OCI-LY1 (cell line): ENCODE data around the gene OR5D18.

Source experiments
- H2AFZ ChIP-seq: fragments of 200-600 bp; sonication (generic), shearing (Covaris generic); 2 replicates; pipeline ENCODE4 v1.6.0; 2014; ENCODE audit warnings: antibody characterized with exemption, mild to moderate bottlenecking, low read length
- H3F3A ChIP-seq: fragments of 200-600 bp; sonication (generic), shearing (Covaris generic); 2 replicates; pipeline ENCODE4 v1.6.0; 2014; ENCODE audit warnings: mild to moderate bottlenecking, antibody characterized with exemption, low read length, moderate library complexity; ENCODE audit not compliant: insufficient read depth
- H3K27ac ChIP-seq: fragments of 200-600 bp; sonication (generic); 2 replicates; pipeline ENCODE4 v1.5.1; 2014; ENCODE audit warnings: low read length, mixed run types, mild to moderate bottlenecking, low read depth; ENCODE audit not compliant: poor library complexity, severe bottlenecking
- H3K27me3 ChIP-seq: fragments of 200-600 bp; sonication (generic); 2 replicates; pipeline ENCODE4 v1.6.0; 2014; ENCODE audit warnings: antibody characterized with exemption, mild to moderate bottlenecking, low read length, moderate library complexity; ENCODE audit not compliant: insufficient read depth
- H3K36me3 ChIP-seq: fragments of 200-600 bp; sonication (generic); 2 replicates; pipeline ENCODE4 v1.6.1; 2014; ENCODE audit warnings: mild to moderate bottlenecking, antibody characterized with exemption, low read length, moderate library complexity, mixed read lengths; ENCODE audit not compliant: insufficient read depth
- H3K4me1 ChIP-seq: fragments of 200-600 bp; sonication (generic); 2 replicates; pipeline ENCODE4 v1.5.1; 2014; ENCODE audit warnings: mild to moderate bottlenecking, low read length, moderate library complexity; ENCODE audit not compliant: insufficient read depth, severe bottlenecking
- H3K4me2 ChIP-seq: fragments of 200-600 bp; sonication (generic), shearing (Covaris generic); 2 replicates; pipeline ENCODE4 v1.6.1; 2014; ENCODE audit warnings: low read length
- H3K4me3 ChIP-seq: fragments of 200-600 bp; sonication (generic); 2 replicates; pipeline ENCODE4 v1.5.1; 2014; ENCODE audit warnings: low read length, low read depth, mild to moderate bottlenecking, mixed read lengths; ENCODE audit not compliant: poor library complexity, severe bottlenecking
- H3K79me2 ChIP-seq: fragments of 200-600 bp; shearing (Covaris generic); 2 replicates; pipeline ENCODE4 v1.6.1; 2016; ENCODE audit warnings: mixed run types, low read length, mixed read lengths; ENCODE audit not compliant: insufficient read depth
- H3K9ac ChIP-seq: fragments of 200-600 bp; sonication (generic), shearing (Covaris generic); 2 replicates; pipeline ENCODE4 v1.6.1; 2014; ENCODE audit warnings: mild to moderate bottlenecking, low read length, mixed read lengths
- H3K9me2 ChIP-seq: fragments of 200-600 bp; sonication (generic), shearing (Covaris generic); 2 replicates; pipeline ENCODE4 v1.6.1; 2014; ENCODE audit warnings: low read depth, mild to moderate bottlenecking, low read length, mixed read lengths
- H3K9me3 ChIP-seq: fragments of 200-600 bp; shearing (Covaris generic); 2 replicates; pipeline ENCODE4 v1.6.1; 2014; ENCODE audit warnings: low read length, mixed read lengths
- H4K20me1 ChIP-seq: fragments of 200-600 bp; sonication (generic), shearing (Covaris generic); 2 replicates; pipeline ENCODE4 v1.6.0; 2016; ENCODE audit warnings: mild to moderate bottlenecking, low read length; ENCODE audit not compliant: insufficient read depth
- CTCF ChIP-seq: fragments of 200-600 bp; sonication (generic), shearing (Covaris generic); IDR thresholded peaks from 2 replicates; pipeline ENCODE4 v1.5.1; 2017; ENCODE audit warnings: mild to moderate bottlenecking, antibody characterized with exemption, low read length, moderate library complexity, mixed read lengths
- EZH2 ChIP-seq: fragments of 200-600 bp; sonication (generic), shearing (Covaris generic); IDR thresholded peaks from 2 replicates; pipeline ENCODE4 v1.8.0; 2017; ENCODE audit warnings: borderline replicate concordance, mixed run types, mild to moderate bottlenecking, antibody characterized with exemption, low read length, moderate library complexity, mixed read lengths

Gene OR5D18

GRCh38 chr11:55847453-55847852 lies 28.0 kb downstream of the OR5D18 start:
- H3F3A ChIP-seq: no peaks in the 10 kb centered on the region
- H3K4me1 ChIP-seq: no peaks in the 10 kb centered on the region
- H3K4me2 ChIP-seq: no peak overlapping the region
- no peaks in the 10 kb centered on the region for H3K9me3 ChIP-seq
- no peaks in the 10 kb centered on the region for H3K36me3 ChIP-seq
- H3K27ac ChIP-seq: no peak overlapping the region
- H3K27me3 ChIP-seq: no peaks in the 10 kb centered on the region
- no peak overlapping the region for H3K9ac ChIP-seq
- no peak overlapping the region for H2AFZ ChIP-seq
- no peaks in the 10 kb centered on the region for H4K20me1 ChIP-seq
- no peak overlapping the region for H3K4me3 ChIP-seq
- no peak for TF ChIP-seq CTCF
- no peak for TF ChIP-seq EZH2
- H3K9me2 ChIP-seq: no peaks in the 10 kb centered on the region
- H3K79me2 ChIP-seq: no peaks in the 10 kb centered on the region

GRCh38 chr11:55849037-55849436 lies 29.6 kb downstream of the OR5D18 start:
- H3K27me3 ChIP-seq: no peaks in the 10 kb centered on the region
- H3K79me2 ChIP-seq: no peaks in the 10 kb centered on the region
- no peak overlapping the region for H2AFZ ChIP-seq
- H3K4me2 ChIP-seq: no peak overlapping the region
- H3K4me1 ChIP-seq: no peaks in the 10 kb centered on the region
- H3K9ac ChIP-seq: no peak overlapping the region
- no peaks in the 10 kb centered on the region for H3K36me3 ChIP-seq
- H3K27ac ChIP-seq: no peak overlapping the region
- no peak overlapping the region for H3K4me3 ChIP-seq
- H3F3A ChIP-seq: no peaks in the 10 kb centered on the region
- H3K9me3 ChIP-seq: no peaks in the 10 kb centered on the region
- H4K20me1 ChIP-seq: no peaks in the 10 kb centered on the region
- no peaks in the 10 kb centered on the region for H3K9me2 ChIP-seq
- TF ChIP-seq EZH2 (no peak), CTCF (no peak)

GRCh38 chr11:55852141-55852540 lies 32.7 kb downstream of the OR5D18 start:
- H3K27ac ChIP-seq: no peak overlapping the region
- no peak overlapping the region for H2AFZ ChIP-seq
- no peak overlapping the region for H3K4me3 ChIP-seq
- H3K27me3 ChIP-seq: no peaks in the 10 kb centered on the region
- H3K4me2 ChIP-seq: no peak overlapping the region
- TF ChIP-seq EZH2 (no peak), CTCF (no peak)
- H3K79me2 ChIP-seq: no peaks in the 10 kb centered on the region
- H3K9me2 ChIP-seq: no peaks in the 10 kb centered on the region
- no peaks in the 10 kb centered on the region for H3K9me3 ChIP-seq
- H3K4me1 ChIP-seq: no peaks in the 10 kb centered on the region
- H4K20me1 ChIP-seq: no peaks in the 10 kb centered on the region
- no peaks in the 10 kb centered on the region for H3F3A ChIP-seq
- no peaks in the 10 kb centered on the region for H3K36me3 ChIP-seq
- H3K9ac ChIP-seq: no peak overlapping the region
